ENCODE data around the gene USP8.

USP8 gene

DNA sequence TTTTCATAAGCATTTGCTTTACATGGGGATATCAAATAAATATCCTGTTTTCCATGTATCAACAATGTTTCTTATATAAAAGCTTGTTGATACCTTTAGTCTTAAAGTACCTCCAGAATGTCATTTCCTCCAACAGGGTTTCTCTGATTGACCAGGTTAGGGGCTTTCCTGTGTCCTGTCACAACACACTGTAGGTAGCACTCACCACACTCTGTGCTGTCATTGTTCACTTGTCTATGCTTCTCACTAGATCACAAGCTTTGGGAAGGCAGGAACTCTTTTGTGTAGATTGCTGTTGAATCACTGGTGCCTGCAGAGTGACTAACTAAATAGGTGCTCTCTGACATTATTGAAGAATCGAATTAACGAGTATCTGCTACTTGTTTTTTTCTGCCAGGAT lies 72.5 kb downstream of the USP8 start:
- TF ChIP-seq POLR2AphosphoS5 (IDR thresholded peaks at IDR 0.05; ENCODE audit: low read depth, low read length) (no peak), SIN3A (IDR thresholded peaks at IDR 0.05; ENCODE audit: borderline replicate concordance, insufficient read depth, low read length) (no peak), TAF1 (IDR thresholded peaks at IDR 0.05; ENCODE audit: borderline replicate concordance, insufficient read depth, low read length) (no peak), FOXP2 (optimal IDR thresholded peaks at IDR 0.05; ENCODE audit: borderline replicate concordance, extremely low read depth, extremely low read length, insufficient read depth) (no peak)
- TF ChIP-seq, protein P1, sequence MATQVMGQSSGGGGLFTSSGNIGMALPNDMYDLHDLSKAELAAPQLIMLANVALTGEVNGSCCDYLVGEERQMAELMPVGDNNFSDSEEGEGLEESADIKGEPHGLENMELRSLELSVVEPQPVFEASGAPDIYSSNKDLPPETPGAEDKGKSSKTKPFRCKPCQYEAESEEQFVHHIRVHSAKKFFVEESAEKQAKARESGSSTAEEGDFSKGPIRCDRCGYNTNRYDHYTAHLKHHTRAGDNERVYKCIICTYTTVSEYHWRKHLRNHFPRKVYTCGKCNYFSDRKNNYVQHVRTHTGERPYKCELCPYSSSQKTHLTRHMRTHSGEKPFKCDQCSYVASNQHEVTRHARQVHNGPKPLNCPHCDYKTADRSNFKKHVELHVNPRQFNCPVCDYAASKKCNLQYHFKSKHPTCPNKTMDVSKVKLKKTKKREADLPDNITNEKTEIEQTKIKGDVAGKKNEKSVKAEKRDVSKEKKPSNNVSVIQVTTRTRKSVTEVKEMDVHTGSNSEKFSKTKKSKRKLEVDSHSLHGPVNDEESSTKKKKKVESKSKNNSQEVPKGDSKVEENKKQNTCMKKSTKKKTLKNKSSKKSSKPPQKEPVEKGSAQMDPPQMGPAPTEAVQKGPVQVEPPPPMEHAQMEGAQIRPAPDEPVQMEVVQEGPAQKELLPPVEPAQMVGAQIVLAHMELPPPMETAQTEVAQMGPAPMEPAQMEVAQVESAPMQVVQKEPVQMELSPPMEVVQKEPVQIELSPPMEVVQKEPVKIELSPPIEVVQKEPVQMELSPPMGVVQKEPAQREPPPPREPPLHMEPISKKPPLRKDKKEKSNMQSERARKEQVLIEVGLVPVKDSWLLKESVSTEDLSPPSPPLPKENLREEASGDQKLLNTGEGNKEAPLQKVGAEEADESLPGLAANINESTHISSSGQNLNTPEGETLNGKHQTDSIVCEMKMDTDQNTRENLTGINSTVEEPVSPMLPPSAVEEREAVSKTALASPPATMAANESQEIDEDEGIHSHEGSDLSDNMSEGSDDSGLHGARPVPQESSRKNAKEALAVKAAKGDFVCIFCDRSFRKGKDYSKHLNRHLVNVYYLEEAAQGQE (IDR thresholded peaks at IDR 0.05; ENCODE audit: insufficient read depth in 1 of 2, low read depth in 2 of 2, low read length in 2 of 2), result no peak

DNA sequence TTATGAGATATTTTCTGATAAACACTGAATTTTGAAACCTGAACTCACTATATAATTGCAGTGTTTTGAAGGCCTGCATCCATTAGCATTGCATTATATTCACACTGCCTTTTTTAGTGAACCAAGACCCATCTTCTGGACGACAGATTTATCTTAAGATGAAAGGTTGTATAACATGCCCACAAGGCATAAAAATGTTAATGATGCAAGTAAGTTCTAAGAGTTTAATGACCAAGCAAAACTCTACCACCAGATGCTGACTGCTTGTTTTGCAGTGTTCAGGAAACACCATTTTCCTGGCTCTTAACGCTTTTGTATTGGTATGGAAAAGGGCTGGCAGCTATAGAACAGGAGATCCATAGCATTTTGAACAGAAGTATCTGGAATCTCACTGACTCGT lies 76.1 kb downstream of the USP8 start:
- TF ChIP-seq POLR2AphosphoS5 (IDR thresholded peaks at IDR 0.05; ENCODE audit: low read depth, low read length) (no peak), SIN3A (IDR thresholded peaks at IDR 0.05; ENCODE audit: borderline replicate concordance, insufficient read depth, low read length) (no peak), TAF1 (IDR thresholded peaks at IDR 0.05; ENCODE audit: borderline replicate concordance, insufficient read depth, low read length) (no peak), FOXP2 (optimal IDR thresholded peaks at IDR 0.05; ENCODE audit: borderline replicate concordance, extremely low read depth, extremely low read length, insufficient read depth) (no peak)
- TF ChIP-seq, protein P1 (IDR thresholded peaks at IDR 0.05; ENCODE audit: insufficient read depth in 1 of 2, low read depth in 2 of 2, low read length in 2 of 2), result no peak

DNA sequence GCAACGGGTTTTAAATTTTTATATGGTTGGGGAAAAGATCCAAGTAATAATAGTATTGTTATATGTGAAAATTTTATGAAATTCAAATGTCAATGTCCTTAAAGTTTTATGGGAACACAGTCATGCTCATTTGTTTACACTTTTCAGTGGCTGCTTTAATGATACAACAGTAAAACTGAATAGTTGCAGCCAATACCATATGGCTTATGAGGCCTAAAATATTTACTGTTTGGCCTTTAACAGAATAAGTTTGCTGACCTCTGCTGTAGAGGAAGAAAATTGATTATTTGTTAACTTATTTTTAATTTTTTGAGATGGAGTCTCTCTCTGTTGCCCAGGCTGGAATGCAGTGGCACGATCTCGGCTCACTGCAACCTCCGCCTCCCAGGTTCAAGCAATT lies 77.6 kb downstream of the USP8 start:
- TF ChIP-seq TAF1 (IDR thresholded peaks at IDR 0.05; ENCODE audit: borderline replicate concordance, insufficient read depth, low read length), result no peak
- TF ChIP-seq POLR2AphosphoS5 (IDR thresholded peaks at IDR 0.05; ENCODE audit: low read depth, low read length), result no peak
- TF ChIP-seq FOXP2 (optimal IDR thresholded peaks at IDR 0.05; ENCODE audit: borderline replicate concordance, extremely low read depth, extremely low read length, insufficient read depth), result no peak
- TF ChIP-seq SIN3A (IDR thresholded peaks at IDR 0.05; ENCODE audit: borderline replicate concordance, insufficient read depth, low read length), result no peak
- TF ChIP-seq, protein P1 (IDR thresholded peaks at IDR 0.05; ENCODE audit: insufficient read depth in 1 of 2, low read depth in 2 of 2, low read length in 2 of 2), result no peak

DNA sequence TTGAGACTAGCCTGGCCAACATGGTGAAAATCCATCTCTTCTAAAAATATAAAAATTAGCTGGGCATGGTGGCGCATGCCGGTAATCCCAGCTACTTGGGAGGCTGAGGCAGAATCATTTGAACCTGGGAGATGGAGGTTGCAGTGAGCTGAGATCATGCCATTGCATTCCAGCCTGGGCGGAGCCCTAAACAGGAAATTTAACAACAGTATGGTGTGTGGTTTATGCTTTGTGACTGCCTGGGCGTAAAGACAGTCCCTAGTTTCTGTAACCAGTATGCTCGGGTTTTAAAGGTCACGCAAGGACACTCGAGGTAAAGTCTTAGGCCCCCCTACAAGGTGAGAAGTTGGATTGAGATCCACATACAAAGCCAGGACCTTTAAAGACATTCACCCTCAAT lies 78.9 kb downstream of the USP8 start:
- TF ChIP-seq FOXP2 (optimal IDR thresholded peaks at IDR 0.05; ENCODE audit: borderline replicate concordance, extremely low read depth, extremely low read length, insufficient read depth) (no peak), SIN3A (IDR thresholded peaks at IDR 0.05; ENCODE audit: borderline replicate concordance, insufficient read depth, low read length) (no peak), TAF1 (IDR thresholded peaks at IDR 0.05; ENCODE audit: borderline replicate concordance, insufficient read depth, low read length) (no peak), POLR2AphosphoS5 (IDR thresholded peaks at IDR 0.05; ENCODE audit: low read depth, low read length) (no peak)
- TF ChIP-seq, protein P1 (IDR thresholded peaks at IDR 0.05; ENCODE audit: insufficient read depth in 1 of 2, low read depth in 2 of 2, low read length in 2 of 2), result no peak

DNA sequence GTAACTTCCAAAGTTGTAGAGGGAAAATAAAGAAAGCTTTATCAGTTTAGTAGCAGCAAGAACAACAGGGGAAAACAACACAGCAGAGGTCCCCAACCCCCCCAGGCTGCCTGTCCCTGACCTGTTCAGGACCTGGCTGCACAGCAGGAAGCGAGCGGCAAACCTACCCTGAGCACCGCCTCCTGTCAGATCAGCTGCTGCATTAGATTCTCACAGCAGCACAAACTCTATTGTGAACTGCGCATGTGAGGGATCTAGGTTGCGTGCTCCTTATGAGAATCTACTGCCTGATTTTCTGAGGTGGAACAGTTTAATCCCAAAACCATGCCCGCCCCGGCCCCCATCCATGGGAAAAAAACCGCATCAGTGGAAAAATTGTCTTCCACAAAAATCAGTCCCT lies 81.9 kb downstream of the USP8 start:
- TF ChIP-seq SIN3A (IDR thresholded peaks at IDR 0.05; ENCODE audit: borderline replicate concordance, insufficient read depth, low read length) (no peak), FOXP2 (optimal IDR thresholded peaks at IDR 0.05; ENCODE audit: borderline replicate concordance, extremely low read depth, extremely low read length, insufficient read depth) (no peak), TAF1 (IDR thresholded peaks at IDR 0.05; ENCODE audit: borderline replicate concordance, insufficient read depth, low read length) (no peak), POLR2AphosphoS5 (IDR thresholded peaks at IDR 0.05; ENCODE audit: low read depth, low read length) (no peak)
- TF ChIP-seq, protein P1 (IDR thresholded peaks at IDR 0.05; ENCODE audit: insufficient read depth in 1 of 2, low read depth in 2 of 2, low read length in 2 of 2), result no peak

Measured in PFSK-1 (cell line).